GM20000 (cell line): Measurements from ENCODE around the gene RAB3IL1.

Experiments
- DNase-seq: peaks from one replicate; pipeline ENCODE4 v3.0.0; 2012; ENCODE audit warnings: low spot score
- TF ChIP-seq, protein P1 (sequence below): IDR thresholded peaks from 2 replicates; pipeline ENCODE4 v1.5.1; 2012; ENCODE audit warnings: mild to moderate bottlenecking, control low read depth; ENCODE audit errors: extremely low read depth, missing control alignments

Gene RAB3IL1

DNA sequence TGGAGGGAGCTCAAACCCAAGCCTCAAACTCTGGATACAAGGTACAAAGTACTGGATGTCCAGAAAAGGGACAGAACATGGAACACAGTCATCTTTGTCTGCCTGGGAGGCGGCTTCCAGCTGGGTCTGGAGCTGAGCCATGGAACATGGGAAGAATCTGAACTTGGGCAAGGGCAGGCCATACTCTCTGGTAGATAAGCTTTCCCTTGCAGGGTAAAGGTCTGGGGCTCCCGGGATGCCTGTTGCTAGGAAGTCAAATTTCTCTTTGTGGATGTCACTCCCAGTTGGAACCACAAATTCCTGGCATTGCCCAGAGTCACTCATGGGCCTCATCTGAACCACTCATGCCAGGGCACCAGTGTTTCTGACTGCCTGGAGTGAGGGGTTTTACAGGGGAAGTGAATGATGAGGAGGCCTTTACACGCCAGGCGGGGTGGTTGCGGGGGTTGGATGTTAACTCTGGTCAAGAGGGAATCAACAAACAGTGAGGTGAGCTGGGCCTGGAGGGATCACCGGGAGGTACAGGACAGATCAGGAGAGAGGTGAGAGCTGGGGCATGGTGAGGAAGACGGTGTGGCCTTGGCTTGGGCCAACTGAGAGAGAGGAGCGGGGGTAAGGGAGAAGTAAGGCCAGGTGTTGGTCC, 44.3 kb upstream of the RAB3IL1 start:
- TF ChIP-seq, protein P1, sequence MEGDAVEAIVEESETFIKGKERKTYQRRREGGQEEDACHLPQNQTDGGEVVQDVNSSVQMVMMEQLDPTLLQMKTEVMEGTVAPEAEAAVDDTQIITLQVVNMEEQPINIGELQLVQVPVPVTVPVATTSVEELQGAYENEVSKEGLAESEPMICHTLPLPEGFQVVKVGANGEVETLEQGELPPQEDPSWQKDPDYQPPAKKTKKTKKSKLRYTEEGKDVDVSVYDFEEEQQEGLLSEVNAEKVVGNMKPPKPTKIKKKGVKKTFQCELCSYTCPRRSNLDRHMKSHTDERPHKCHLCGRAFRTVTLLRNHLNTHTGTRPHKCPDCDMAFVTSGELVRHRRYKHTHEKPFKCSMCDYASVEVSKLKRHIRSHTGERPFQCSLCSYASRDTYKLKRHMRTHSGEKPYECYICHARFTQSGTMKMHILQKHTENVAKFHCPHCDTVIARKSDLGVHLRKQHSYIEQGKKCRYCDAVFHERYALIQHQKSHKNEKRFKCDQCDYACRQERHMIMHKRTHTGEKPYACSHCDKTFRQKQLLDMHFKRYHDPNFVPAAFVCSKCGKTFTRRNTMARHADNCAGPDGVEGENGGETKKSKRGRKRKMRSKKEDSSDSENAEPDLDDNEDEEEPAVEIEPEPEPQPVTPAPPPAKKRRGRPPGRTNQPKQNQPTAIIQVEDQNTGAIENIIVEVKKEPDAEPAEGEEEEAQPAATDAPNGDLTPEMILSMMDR = no peak
- DNase-seq = no peak

DNA sequence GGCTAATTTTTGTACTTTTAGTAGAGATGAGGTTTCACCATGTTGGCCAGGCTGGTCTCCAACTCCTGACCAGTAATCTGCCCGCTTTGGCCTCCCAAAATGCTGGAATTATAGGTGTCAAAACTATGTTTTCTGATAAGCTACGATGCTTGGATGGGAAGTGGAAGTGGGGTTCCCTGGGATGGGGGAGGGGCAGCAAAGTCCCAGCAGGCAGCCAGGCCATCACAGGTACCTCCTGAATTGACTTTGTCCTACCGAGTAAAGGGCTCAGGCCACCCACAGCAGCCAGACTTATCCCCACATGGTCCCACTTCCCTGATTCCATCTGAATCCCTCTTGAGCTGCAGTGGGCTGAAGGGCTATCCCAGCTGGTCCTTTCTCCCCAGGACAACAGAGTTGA, 43.2 kb upstream of the RAB3IL1 start:
- TF ChIP-seq, protein P1 = no peak

DNA sequence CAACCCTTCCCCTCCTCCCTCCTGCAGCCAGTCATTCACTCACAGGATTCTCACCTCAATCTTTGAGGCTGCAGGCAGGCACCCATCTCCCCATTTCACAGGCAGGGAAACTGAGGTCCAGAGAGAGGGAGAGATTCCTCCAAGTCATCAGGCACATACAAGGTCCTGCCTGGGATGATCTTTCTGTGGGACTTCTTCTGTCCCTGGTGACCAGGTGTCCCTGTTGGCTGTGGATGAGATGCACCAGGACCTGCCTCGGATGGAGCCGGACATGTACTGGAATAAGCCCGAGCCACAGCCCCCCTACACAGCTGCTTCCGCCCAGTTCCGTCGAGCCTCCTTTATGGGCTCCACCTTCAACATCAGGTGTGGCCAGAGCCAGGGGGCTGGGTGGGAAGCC, 42.3 kb upstream of the RAB3IL1 start:
- TF ChIP-seq, protein P1 = no peak

More for the DNA sequence above, 43.2 kb upstream of the RAB3IL1 start:
- DNase-seq = no peak

DNA sequence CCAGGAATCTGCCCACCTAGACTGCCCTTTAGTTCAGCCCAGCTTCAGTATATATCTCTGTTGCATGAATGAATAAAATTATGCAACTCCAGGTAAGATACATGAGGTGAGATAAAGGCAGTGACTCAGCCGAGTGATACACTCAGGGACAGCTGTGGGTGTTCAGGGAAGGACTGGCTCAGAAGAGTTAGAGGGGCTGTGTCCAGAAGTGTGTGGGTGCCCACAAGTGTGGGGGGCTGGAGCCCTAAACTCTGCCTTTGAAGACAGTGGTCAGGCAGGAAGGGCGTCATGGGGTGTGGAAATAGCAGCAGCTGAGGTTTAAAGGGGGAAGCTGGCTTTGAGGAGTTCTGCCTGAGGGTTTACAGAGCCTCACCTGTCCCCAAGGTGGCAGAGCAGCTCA, 41.7 kb upstream of the RAB3IL1 start:
- TF ChIP-seq, protein P1 = no peak
- DNase-seq = no peak

More for the DNA sequence above, 42.3 kb upstream of the RAB3IL1 start:
- no peak for DNase-seq

DNA sequence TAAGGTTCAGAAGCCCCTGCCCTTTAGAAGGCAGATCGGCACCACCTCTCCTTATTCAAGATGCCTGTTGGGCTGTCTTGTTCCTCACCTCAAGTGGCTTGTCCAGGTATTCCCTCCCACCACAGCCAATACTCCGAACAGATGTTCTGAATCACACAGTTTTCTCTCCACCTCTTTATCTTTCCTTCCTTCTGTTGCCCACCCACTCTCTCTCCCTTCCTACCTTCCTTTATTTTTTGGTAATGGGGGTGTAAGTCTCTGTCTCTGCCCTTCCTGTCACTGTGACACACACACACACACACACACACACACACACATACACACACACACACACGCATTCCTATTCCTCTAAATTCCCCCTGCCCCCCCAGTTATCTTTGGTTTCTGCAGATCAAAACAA, 41.2 kb upstream of the RAB3IL1 start:
- TF ChIP-seq, protein P1 = no peak
- DNase-seq = no peak

DNA sequence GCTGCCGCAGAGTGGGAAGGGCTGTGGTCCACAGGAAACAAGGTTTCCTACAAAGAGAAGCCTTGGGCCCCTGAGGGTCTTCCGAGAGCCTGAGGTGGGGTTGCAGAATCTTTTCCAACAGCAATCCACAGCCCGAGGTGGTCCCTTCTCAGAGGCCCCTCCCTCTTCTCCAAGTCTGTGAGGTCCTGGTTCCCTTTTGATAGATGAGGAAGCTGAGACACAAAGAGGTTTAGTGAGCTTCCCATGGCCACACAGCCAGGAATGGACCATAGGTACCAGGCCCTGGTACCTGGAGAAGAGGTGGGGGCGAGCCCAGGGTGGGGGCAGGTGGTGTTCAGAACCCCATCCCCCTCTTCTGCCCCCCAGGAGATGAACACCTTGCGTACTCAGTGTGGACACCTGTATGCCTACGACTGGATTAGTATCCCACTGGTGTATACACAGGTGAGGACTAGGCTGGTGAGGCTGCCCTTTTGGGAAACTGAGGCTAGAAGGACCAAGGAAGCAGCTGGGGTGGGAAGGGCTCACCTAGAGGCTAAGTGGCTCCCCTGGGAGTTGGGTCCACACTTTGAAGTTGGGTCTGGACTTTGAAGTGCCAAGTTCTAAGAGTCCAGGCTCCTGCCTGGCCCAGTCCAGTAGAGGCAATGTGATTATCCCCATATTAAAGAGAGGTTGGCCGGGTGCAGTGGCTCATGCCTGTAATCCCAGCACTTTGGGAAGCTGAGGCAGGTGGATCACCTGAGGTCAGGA, 39.8 kb upstream of the RAB3IL1 start:
- TF ChIP-seq, protein P1 = no peak
- DNase-seq = no peak

DNA sequence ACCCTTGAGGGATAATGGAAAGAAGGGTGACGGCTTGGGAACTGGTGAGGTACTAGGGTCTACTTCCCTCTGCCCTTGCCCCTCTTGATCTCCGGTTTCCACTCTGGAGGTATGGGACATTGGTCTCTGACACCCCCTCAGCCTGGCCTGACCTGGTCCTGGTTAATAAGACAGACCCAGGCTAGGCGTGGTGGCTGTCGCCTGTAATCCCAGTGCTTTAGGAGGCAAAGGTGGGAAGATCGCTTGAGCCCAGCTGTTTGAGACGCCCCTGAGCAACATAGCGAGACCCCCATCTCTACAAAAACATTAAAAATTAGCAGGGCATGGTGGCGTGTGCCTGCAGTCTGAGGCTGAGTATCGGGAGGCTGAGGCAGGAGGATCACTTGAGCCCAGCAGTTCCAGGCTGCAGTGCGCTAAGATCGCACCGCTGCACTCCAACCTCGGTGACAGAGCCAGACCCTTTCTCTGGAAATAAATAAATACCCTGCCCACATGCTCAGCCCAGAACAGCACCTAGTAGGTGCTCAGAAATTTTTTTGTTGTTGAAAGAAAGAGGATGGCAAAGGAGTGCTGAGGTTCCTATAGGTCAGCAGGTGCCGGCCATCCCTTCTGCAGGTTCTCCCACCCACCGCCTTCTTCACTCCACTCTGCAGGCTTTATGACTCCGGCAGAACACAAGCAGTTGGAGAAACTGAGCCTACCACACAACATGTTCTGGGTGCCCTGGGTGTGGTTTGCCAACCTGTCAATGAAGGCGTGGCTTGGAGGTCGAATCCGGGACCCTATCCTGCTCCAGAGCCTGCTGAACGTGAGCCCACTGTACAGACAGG, 39.0 kb upstream of the RAB3IL1 start:
- TF ChIP-seq, protein P1 = no peak
- DNase-seq = no peak
